ENCODE data around the gene CAB39.

The CAB39 gene

DNA sequence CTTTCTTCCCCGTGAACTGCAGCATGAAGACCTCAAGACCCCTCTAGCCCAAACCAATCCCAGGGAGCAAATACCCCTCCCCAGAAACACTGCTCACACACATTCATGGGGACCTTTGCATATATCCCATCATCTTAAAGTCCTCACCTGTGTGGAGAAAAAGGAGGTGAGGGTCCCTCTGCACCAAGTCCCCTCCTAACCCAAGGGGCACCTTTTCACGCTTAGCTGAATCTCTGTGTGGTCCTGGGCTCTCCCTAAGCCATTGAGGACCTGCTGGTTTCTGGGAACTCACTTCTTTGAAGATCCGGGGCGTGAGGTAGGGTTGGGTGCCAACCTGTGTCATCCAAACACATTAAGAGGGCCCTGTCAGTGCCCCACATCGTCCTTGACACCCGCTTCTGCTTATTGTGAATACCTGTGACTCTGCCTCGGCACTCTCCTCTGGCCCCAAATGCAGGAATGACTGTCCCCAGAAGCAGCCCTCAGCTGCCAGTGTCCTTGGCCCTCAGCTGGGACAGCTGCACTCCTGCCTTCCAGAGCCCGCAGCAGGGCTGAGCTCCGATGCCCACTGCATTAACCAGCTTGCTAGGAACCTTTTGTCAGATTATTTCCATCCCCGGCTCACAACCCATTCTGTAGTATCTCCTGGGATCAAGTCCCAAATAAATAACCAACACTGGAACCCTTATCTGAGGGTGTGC lies 110.8 kb downstream of the CAB39 start:
- no peak for DNase-seq

DNA sequence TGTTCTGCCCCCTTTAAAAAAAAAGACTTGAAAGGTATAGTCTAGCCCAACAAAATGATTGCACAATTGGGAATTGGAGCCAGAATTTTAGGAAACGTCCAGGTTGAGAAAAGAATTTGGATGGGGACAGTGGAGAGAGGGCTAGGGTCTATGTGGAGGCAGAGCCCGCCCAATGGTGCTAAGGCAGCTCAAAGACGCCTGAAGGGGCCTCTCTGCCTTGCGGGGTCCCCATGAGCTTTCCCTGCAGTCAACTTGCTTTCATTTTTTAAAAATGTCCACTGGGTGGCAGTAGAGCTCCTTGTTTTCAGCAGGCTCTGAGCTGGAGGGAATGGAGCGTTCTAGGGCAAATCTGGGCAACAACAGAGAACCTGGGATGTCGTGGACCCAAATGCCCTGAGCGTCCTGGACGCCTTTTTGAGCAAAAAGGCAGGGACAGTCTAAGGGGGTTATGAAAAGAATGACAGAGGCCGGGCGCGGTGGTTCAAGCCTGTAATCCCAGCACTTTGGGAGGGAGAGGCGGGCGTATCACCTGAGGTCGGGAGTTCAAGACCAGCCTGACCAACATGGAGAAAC lies 111.8 kb downstream of the CAB39 start:
- no peak for DNase-seq

DNA sequence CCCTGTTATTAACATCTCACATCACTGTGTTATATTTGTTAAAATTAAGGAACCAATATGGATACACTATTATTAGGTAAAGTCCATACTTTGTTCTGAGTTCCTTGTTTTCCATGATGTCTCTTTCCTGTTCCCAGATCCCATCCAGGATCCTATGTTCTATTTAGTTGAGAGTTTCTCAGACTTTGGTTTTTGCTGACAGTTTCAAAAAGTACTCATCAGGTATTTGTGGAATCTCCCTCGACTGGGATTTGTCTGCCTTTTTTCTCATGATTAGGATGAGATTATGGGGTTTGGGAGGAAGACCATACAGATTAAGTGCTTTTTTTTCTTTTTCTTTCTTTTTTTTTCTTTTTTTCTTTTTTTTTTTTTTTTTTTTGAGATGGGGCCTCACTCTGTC lies 112.7 kb downstream of the CAB39 start:
- no peak for DNase-seq

DNA sequence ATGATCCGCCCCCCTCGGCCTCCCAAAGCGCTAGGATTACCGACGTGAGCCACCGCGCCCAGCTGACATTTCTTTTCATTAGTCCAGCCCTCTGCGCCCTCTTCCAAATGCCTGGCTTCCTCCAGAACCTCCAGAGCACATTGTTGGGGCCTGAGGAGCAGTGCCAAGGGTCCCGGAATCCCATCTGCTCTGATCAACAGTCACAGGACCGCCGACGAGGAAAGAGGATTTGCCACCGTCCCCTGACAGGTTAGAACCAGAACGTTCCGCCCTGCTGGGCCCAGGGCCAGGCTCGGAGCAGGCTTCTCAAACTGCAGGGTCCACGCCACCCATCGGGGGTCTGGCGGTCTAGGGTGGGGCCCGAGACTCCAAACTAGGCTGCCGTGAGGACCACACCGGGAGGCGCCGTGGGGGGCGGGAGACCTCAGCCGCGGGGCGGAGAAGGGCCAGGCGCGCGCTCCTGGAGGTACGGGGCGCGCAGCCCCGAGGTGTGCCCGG lies 115.2 kb downstream of the CAB39 start:
- DNase-seq: no peak

DNA sequence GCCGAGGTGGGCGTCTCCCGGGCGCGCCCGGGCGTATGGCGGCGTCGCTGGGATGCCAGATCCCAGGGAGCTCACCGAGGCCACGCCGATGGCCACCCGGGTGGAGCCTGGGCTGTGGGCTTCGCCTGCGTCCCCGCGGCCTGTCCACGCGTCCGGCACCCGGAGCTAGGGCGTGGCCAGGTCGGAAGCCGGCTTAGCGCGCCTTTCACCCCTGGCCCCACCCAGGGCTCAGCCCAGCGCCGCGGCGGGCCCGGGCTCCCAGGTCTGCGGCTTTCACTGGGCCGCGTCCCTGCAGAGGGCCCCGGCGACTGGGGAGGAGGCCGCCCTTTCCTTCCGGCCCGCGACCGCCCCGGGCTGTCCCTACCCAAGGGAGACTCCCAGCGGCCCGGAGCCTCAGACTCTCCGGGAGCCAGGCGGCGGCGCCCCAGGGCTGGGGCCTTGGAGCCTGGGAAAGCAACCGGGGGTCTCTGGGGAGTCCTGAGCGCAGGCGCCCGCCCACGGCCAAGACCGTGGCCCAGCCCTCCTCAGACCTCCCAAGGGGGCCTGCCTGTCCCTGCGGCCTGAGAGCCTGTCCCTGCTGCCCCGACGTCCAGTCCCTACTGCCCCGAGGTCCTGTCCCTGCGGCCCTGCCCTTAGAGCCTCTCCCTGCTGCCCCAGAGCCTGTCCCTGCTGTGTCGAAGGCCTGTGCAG lies 115.8 kb downstream of the CAB39 start:
- no peak for DNase-seq

DNA sequence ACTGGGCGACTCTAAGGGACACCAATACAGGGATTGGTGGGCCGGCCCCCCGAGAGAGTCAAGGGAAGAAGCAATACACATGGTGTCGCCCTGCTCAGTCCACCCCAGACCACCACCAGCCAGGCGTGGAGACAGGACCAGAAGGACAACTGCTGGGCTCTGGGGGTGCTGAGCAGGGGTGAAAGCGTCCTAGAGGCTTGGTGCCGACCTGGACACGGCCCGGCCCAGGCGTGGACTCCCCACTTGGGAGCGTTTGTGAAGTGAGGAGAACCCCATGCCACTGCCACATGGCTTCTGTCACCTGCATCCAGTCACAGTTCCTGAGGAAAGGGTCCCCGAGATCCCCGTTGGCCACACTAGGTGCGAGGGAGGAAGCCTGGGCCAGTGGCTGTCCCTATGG lies 116.7 kb downstream of the CAB39 start:
- no peak for DNase-seq

DNA sequence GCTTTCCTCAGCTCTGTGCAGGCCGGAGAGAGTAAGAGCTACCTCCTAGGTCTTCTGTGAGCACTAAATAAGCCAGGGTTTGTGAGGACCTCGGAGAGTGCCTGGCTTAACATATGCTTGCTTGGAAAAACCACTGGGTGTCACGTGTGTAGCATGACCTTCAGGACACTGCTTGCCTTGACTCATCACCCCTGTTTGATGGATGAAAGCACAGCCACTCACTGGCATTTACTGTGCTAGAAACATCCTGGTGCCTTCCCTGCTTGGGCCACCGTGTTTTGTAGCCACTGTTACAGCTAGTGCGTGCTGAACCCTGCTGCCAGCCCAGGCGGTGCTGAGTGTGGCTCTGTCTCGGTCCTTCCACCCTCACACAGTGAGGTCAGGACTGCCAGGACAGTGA lies 117.3 kb downstream of the CAB39 start:
- DNase-seq: no peak

DNA sequence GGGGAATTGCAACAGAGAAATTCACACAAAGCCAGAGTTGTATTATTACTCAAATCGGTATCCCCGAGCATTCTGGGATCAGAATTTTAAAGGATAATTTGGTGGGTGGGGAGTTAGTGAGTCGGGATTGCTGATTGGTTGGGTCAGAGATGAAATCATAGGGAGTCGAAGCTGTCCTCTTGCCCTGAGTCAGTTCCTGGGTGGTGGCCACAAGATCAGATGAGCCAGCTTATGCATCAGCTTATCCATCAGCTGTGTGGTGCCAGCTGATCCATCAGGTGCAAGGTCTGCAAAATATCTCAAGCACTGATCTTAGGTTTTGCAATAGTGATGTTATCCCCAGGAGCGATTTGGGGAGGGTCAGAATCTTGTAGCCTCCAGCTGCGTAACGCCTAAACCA lies 117.8 kb downstream of the CAB39 start:
- DNase-seq: no peak

DNA sequence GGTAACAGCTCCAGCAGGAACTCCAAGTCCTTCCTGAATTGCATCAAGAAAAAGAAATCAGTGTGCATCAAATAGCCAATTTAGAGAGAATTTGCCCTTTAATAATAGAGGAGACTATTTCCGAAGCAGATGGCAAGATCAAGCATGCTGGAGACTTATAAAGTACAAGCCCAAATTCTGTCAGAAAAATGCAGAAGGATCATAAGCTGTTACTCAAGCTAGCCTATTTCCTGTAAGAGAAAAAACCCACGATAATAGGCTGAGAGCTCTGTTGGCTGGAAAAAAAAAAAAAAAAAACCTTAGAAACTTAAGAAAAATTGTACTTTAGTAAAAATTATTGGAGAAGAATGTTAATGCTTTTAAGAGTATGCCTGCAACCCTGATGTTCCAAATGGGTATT lies 127.7 kb downstream of the CAB39 start:
- no peak for DNase-seq

DNA sequence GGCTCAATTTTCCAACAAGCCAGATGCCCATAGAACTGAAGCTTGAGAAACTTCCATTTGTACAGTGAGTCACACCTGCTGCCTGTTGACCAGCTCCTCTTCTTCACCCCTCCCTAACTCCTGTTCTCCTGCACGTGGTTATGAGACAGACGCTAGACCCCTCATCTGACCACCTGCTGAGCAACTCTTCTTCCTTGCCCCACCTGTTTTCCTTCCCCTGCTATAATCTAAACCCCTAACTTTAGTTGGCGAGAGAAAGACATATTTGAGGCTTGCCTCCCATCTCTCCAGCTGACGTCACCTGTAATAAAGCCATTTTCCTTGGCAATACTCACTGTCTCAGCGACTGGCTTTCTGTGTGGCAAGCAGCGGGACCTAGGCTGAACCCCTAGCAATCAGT lies 129.8 kb downstream of the CAB39 start:
- no peak for DNase-seq

DNA sequence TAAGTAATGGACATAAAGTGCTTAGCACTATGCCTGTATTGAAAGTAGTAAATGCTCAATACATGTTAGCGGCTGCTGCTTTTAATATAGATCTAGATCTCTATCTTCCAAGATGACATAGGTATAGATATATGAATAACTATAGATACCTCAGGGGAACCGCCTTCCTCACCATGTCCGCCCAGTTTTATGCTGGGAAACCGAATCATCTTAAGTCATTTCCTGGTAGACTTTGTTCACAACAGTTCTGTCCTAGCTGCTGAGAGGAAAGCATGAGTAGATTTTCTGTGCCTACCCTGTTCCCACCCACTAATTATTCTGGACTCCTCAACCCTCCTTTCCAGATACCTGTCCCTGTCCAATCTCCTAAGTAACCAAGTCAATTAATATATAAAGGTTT lies 130.5 kb downstream of the CAB39 start:
- no peak for DNase-seq

DNA sequence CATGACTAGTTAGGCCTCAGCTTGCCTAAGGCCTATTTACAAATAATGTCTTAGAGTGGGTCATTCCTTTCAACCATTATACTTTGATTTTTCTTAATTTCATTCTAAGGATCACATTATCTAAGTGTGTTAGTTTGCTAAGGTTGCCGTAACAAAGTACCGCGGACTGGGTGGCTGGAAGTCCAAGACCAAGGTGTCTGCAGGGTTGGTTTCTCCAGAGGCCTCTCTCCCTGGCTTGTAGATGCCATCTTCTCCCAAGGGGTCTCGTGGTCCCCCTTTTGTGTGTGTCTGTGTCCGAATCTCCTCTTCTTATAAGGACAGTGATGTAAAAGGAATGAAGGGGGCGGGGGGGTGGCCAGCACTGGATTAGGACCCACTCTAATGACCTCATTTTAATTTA lies 133.7 kb downstream of the CAB39 start:
- no peak for DNase-seq

DNA sequence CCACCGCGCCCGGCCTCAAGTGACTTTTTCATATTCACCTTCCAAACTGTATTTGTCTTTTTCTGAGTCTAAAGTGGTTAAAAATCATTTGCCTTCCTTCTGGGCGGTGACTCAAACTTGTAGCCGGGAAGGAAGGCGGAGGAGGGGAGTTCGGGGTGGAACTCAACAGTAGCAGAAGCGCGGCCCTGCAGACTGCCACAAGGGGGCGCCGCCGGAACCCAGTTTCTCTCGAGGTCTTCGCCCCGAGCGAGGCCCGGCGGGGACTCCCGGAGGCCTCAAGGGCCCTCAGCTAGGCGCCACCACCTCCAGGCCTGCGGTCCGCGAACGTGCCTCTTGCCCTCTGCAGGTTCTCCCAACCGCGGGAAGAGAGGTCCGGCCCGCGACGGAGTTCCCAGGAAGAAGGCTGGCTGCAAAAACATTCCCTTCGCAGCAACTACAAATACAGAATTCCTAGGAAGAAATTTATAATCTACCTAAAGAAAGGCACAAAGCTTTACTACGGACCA lies 135.3 kb downstream of the CAB39 start:
- DNase-seq: peak; percentile 55

DNA sequence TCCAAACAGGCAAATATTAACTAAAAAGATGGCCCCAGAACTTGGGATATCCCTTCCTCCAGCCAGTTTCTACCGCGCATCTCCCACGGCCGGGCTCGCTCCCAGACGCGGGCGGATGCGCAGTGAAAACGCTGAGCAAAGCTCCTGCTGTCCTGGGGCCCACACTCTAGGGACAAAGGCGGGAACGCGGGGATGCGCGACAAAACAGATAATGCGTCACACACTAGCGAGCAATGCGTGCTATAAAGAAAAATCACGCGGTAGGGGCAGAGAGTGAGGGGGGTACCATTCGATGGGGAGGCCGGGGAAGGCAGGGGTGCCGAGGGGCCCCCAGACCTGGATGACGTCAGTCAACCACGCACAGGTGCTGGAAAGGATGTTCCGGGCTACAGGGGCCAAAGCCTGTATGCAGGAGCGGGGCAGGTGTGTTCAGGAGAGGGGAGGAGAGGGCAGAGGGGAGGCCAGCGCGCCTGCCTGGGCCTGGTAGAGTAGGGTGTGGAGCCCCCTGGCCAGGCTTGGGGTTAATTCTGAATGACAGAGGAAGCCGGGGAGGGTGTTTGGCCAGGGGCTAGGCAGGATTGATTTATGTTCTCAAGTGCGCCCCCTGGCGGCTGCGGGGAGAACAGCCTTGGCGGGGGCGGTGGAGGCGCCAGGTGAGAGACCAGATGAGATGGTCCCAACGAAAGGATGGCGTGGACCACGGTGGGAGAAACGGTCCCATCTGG lies 137.2 kb downstream of the CAB39 start:
- no peak for DNase-seq

DNA sequence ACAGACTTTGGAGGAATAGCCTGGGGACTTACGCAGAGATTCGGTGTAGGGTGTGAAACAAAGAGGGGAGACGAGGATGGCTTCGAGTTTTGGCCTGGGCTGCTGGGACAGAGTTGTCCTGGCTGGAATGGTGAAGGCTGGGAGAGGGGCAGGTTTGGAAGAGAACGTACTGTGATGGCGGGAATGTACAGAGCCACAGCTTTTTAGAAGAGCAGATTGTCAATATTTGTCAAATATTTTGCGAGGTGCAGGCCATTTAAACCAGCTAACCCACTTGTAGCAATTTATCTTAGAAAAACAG lies 137.7 kb downstream of the CAB39 start:
- DNase-seq: no peak

DNA sequence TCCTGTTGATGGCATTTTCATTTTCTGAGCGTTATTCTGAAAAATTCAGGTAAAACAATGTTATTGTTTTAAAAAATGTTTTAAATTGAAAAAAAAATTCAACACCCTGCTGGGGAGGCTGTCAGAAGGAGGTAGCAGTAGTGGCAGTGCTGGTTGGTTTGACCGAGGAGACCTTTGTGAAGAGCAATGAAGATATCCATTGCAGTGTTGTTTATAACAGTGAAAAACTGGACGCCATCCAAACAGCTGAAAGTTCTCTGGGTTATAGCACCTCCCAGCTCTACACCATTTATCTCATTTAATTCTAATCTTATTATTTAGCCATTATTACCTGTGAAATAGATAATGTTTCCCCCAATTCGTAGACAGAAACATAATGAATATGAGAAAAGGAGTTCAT lies 139.5 kb downstream of the CAB39 start:
- DNase-seq: no peak

DNA sequence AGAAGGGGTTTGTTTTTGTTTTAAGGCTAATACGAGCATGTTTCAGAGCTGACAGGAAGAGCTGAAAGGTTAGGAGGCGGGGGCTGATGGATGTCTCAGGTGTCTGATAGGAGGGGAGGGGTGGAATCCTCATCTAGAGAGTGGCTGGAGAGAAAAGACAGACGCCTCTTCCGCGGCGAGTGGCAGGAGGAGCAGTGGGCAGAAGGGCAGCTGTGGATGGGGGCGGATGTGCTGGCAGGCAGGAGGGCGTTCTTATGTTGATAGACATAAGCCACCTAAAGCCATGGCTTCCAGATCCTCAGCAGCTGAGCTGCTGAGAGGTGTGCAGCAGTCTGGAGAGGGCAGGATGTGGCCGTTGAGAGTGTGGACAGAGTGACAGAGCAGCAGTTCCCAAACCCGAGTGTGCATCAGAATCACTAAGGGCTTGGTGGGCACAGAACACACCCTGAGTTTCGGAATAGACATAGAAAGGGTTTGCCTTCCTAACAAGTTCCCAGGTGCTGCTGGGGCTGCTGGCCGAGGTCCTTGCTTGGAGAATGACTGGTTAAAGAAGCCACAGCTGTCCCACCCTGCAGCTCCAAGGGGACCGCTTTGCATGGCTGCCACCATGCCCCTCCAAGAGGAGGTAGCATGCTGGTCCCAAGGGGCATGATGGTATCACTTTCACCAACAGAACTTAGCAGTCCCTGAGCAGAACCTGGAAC lies 149.1 kb downstream of the CAB39 start:
- DNase-seq: no peak

DNA sequence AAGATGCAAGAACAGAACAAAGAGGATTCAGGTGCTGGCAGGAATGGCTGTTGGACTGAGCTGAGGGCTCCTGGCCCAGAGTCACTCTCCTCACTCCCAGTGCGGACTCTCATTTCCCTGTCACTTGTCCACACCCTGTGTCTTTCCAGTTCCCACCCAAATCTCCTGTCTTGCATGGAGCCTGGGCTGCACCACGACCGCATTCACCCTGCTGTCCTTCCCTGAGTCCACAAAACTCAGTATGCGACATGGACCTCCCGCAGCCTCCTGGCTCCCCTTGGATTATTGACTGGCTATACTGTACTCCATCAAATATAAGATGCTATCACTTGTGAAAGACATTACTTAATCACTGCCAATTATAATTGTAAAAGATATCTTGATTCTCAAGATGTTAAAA lies 149.7 kb downstream of the CAB39 start:
- DNase-seq: no peak

DNA sequence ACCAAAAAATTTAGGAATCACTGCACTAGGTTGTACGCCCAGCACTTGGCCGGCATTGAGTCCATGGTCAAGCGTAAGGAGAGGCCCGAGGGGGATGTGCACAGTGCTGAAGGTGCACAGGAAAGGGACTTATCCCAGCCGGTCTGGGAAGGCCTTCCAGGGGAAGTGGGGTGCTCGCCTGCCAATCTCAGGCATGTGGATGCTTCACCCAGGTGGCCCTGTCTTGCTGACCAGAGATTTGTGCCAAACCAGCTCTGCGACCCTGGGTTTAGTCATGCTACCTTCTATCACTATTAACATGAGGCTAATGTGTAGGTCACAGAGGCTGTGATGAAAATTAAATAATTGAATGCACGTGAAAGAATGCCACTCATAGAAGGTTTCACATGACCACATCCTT lies 150.4 kb downstream of the CAB39 start:
- no peak for DNase-seq

DNA sequence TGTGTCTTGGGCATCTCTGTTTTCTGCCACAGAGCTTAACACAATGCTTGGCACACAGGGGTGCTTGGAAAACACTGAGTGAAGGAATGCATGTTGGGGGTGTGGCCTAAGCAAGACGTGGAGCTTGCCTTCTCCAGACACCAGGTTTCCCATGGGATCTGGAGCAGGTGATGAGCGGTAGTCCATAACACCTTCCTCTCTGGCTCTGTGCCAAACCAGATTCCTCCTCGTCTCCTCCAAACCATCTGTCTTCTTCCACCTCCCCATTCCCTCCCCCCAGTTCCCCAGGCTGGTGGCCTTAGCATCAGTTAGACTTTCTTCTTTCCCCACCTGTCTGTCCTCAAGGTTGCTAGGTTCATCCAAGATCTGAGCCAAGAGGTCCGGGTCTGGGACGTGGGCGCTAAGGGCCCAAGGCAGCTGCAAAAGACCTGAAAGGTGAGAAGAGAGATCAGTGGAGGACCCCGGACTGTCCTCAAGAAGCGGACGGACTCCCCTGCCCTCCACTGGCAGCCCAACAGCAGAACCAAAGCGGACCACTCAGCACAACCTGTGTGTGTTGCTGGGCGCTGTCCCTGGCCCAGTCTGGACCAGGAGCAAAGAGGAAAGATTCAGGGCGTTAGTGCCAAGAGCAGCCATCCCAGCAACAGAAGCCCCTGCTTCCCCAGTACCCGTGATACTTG lies 150.9 kb downstream of the CAB39 start:
- DNase-seq: no peak

DNA sequence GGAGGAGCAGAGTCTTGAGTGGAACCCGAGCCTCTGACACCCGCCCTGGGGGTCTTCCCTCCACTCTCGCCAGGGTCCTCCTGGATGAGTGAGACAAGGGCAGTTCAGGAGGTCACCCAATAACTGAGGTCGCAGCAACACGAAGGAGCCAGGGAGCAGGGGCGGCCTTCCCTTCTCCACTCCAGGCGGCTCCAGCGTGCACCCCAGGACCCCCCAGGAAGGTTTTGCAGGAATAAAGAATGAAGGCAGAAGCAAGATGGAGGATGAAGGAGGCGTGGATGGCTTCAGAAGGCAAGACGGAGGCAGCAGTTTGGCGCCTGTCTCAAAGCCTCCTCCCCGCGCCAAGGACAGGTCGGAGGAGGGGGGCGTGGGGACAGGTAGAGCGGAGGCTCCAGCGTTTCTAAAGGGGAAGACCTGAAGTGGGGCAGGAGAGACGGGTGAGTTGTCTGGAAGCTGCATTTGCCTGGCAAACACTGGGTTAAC lies 151.5 kb downstream of the CAB39 start:
- no peak for DNase-seq

DNA sequence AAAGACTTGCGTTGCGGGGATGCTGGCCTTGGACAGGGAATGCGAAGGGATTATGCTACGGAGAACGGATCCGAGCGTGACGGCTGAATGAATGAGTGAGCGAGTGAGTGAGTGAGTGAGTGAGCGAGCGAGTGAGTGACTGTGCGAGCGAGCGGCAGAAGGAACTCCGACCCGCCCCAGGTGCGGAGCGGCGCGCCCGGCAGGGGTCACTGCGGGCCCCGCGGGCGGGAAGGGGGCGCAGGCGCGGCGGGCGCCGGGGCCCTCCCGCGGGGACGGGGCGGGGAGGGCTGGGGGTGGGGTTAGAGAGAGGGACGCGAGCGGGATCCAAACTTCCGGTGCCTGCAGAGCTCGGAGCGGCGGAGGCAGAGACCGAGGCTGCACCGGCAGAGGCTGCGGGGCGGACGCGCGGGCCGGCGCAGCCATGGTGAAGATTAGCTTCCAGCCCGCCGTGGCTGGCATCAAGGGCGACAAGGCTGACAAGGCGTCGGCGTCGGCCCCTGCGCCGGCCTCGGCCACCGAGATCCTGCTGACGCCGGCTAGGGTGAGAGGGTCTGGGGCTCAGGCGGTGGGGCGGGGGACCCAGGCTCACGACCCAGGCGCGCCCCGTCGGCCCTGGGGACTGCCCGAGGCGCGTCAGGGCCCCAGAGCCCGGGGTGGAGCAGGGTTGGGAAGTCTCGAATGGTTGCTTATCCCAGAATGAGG lies 152.1 kb downstream of the CAB39 start, which contains the start of gene ITM2C:
TSS of gene ITM2C (plus strand) at position 338 of the 702 bp plus-strand sequence. CDS start at position 422, 84 bp downstream.
- DNase-seq: peak; percentile 61
